ENCODE results near the gene C1orf21.
A peak's percentile ranks its signal among the peaks of the same experiment; 100 is the strongest.

C1orf21 gene

DNA sequence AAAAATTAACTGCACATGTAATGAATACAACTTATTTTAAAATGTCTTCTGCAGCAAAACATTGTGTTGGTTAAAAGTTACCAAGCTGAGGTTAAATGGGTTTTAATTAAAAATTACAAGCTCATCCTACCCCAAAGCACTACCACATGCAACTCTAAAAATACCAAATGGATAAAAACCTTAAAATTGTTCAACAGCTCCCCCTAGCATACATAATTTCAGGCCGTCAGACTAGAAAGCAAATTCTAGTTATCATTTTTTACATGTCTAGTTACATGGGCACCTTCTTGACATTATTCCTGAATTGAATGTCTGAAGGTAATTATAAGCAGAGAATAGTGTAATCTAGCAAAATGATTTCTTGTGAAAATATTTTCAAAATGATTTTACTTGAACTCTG lies 176.5 kb downstream of the C1orf21 start:
- Histone ChIP-seq H3K4me3 (ENCODE audit: low read depth, low read length) (no peak overlapping the region), H3K23ac (ENCODE audit: low read length) (no peak overlapping the region), H3K4me1 (ENCODE audit: control insufficient read depth in 1 of 2, insufficient read depth in 2 of 2, low read length in 2 of 2) (peaks cover 15 to 19% of the 10 kb centered on the region in 2 experiments), H2AFZ (ENCODE audit: insufficient read depth, low read length, poor library complexity) (no peak overlapping the region), H3K9me3 (ENCODE audit: insufficient read depth, low read depth, low read length) (no peaks in the 10 kb centered on the region), H3K79me2 (ENCODE audit: control insufficient read depth, insufficient read depth, low read length, poor library complexity) (peaks cover 5% of the 10 kb centered on the region), H2BK12ac (ENCODE audit: low read length) (no peak overlapping the region), H4K91ac (ENCODE audit: low read depth, low read length) (no peak overlapping the region), H3K27me3 (ENCODE audit: insufficient read depth, low read length) (no peaks in the 10 kb centered on the region), H4K8ac (ENCODE audit: low read depth, low read length) (no peak overlapping the region), H3K79me1 (ENCODE audit: low read length) (no peaks in the 10 kb centered on the region), H3K4ac (ENCODE audit: low read depth, low read length) (no peak overlapping the region), H3K27ac (ENCODE audit: low read depth, low read length) (no peak overlapping the region), H3K18ac (ENCODE audit: low read length) (no peak overlapping the region), H3K9ac (ENCODE audit: low read length) (no peak overlapping the region), H3K36me3 (ENCODE audit: control insufficient read depth in 1 of 2, insufficient read depth in 2 of 2, low read length in 2 of 2) (no peaks in the 10 kb centered on the region), H3K4me2 (ENCODE audit: low read length) (no peak overlapping the region), H4K12ac (ENCODE audit: low read depth, low read length) (no peak overlapping the region), H2BK120ac (ENCODE audit: insufficient read depth, low read length, poor library complexity) (no peak overlapping the region), H3K14ac (ENCODE audit: low read length) (no peak overlapping the region), H2AK5ac (ENCODE audit: low read length) (no peak overlapping the region), H2BK5ac (ENCODE audit: low read depth, low read length, poor library complexity) (no peak overlapping the region)
- WGBS (ENCODE audit: extremely low coverage, insufficient coverage, insufficient read length): no CpG with 5 or more reads among the region's 1 CpG
- DNase-seq: peak in 1 of 2 donors; percentile 55

DNA sequence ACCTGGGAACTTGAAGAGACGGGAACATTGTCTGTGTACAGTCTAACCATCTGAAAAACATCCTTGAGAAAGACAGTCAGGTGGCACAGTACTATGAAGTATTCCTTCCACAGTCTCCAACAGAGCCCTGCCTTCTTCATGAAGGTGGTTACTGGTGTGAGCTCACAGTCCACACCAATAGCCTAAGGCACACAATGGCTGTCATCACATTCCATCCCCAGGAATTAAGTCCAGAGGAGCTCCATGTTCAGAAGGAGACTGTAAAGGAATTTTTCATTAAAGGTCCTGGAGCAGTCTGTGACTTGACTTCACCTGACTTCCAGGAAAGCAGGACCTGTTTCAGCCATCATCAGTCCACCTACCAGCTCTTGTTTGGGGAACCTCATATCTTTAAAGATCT lies 180.2 kb downstream of the C1orf21 start:
- no peak overlapping the region for H2BK120ac ChIP-seq (ENCODE audit: insufficient read depth, low read length, poor library complexity)
- H3K23ac ChIP-seq (ENCODE audit: low read length): no peak overlapping the region

DNA sequence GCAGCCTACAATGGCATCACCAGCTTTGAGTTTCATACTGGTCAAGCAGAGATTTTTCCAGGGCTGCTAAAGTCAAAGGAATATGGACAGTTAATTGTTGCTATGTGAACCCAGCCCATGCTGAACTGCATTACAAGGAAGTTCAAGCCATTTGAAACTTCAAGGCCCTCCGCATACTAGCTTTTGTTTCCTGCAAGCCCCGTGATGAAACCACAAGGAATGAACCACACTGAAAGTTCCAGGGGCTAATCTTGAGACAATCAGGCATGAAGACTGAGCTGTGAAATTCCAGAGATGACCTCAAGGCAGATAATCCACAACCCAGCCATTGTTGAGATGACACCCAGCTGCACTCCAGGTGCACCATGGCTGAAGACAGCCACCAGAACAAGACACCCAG lies 180.8 kb downstream of the C1orf21 start:
- Histone ChIP-seq H2BK120ac (ENCODE audit: insufficient read depth, low read length, poor library complexity) (no peak overlapping the region), H3K79me2 (ENCODE audit: control insufficient read depth, insufficient read depth, low read length, poor library complexity) (peaks cover 5% of the 10 kb centered on the region), H3K4me2 (ENCODE audit: low read length) (peak overlapping the region; percentile 27), H2BK5ac (ENCODE audit: low read depth, low read length, poor library complexity) (no peak overlapping the region), H2AK5ac (ENCODE audit: low read length) (no peak overlapping the region), H2BK12ac (ENCODE audit: low read length) (no peak overlapping the region), H3K36me3 (ENCODE audit: control insufficient read depth in 1 of 2, insufficient read depth in 2 of 2, low read length in 2 of 2) (no peaks in the 10 kb centered on the region), H3K27me3 (ENCODE audit: insufficient read depth, low read length) (no peaks in the 10 kb centered on the region), H3K14ac (ENCODE audit: low read length) (no peak overlapping the region), H3K23ac (ENCODE audit: low read length) (no peak overlapping the region), H4K12ac (ENCODE audit: low read depth, low read length) (no peak overlapping the region), H2AFZ (ENCODE audit: insufficient read depth, low read length, poor library complexity) (no peak overlapping the region), H3K27ac (ENCODE audit: low read depth, low read length) (peak overlapping the region; percentile 55), H3K9ac (ENCODE audit: low read length) (no peak overlapping the region), H3K79me1 (ENCODE audit: low read length) (no peaks in the 10 kb centered on the region), H3K4me3 (ENCODE audit: low read depth, low read length) (no peak overlapping the region), H3K18ac (ENCODE audit: low read length) (no peak overlapping the region), H4K8ac (ENCODE audit: low read depth, low read length) (no peak overlapping the region), H3K4ac (ENCODE audit: low read depth, low read length) (no peak overlapping the region), H4K91ac (ENCODE audit: low read depth, low read length) (no peak overlapping the region), H3K4me1 (ENCODE audit: control insufficient read depth in 1 of 2, insufficient read depth in 2 of 2, low read length in 2 of 2) (peaks cover 15 to 19% of the 10 kb centered on the region in 2 experiments), H3K9me3 (ENCODE audit: insufficient read depth, low read depth, low read length) (no peaks in the 10 kb centered on the region)
- DNase-seq: peak; percentile 92 to 98
- WGBS (ENCODE audit: extremely low coverage, insufficient coverage, insufficient read length): no CpG with 5 or more reads among the region's 2 CpGs

More for the DNA sequence above, 180.2 kb downstream of the C1orf21 start:
- Histone ChIP-seq H2AFZ (ENCODE audit: insufficient read depth, low read length, poor library complexity) (no peak overlapping the region), H2AK5ac (ENCODE audit: low read length) (no peak overlapping the region), H4K12ac (ENCODE audit: low read depth, low read length) (no peak overlapping the region), H3K27me3 (ENCODE audit: insufficient read depth, low read length) (no peaks in the 10 kb centered on the region), H3K27ac (ENCODE audit: low read depth, low read length) (peak overlapping the region; percentile 55), H2BK5ac (ENCODE audit: low read depth, low read length, poor library complexity) (peak overlapping the region; percentile 2), H3K14ac (ENCODE audit: low read length) (no peak overlapping the region), H3K4me3 (ENCODE audit: low read depth, low read length) (no peak overlapping the region), H3K4me1 (ENCODE audit: control insufficient read depth in 1 of 2, insufficient read depth in 2 of 2, low read length in 2 of 2) (peaks cover 15 to 19% of the 10 kb centered on the region in 2 experiments), H3K9ac (ENCODE audit: low read length) (no peak overlapping the region), H3K4me2 (ENCODE audit: low read length) (no peak overlapping the region), H3K79me1 (ENCODE audit: low read length) (no peaks in the 10 kb centered on the region), H3K9me3 (ENCODE audit: insufficient read depth, low read depth, low read length) (no peaks in the 10 kb centered on the region), H4K91ac (ENCODE audit: low read depth, low read length) (no peak overlapping the region), H3K4ac (ENCODE audit: low read depth, low read length) (no peak overlapping the region), H3K18ac (ENCODE audit: low read length) (no peak overlapping the region), H4K8ac (ENCODE audit: low read depth, low read length) (no peak overlapping the region), H3K36me3 (ENCODE audit: control insufficient read depth in 1 of 2, insufficient read depth in 2 of 2, low read length in 2 of 2) (no peaks in the 10 kb centered on the region), H2BK12ac (ENCODE audit: low read length) (no peak overlapping the region), H3K79me2 (ENCODE audit: control insufficient read depth, insufficient read depth, low read length, poor library complexity) (peaks cover 5% of the 10 kb centered on the region)
- DNase-seq: peak; percentile 93 to 95
- WGBS (ENCODE audit: extremely low coverage, insufficient coverage, insufficient read length): no CpG with 5 or more reads among the region's 1 CpG

GRCh38 chr1:184568148-184568547 lies 181.3 kb downstream of the C1orf21 start:
- no peak overlapping the region for H3K14ac ChIP-seq (ENCODE audit: low read length)
- H2AFZ ChIP-seq (ENCODE audit: insufficient read depth, low read length, poor library complexity): no peak overlapping the region
- peaks cover 15 to 19% of the 10 kb centered on the region in 2 experiments for H3K4me1 ChIP-seq (ENCODE audit: control insufficient read depth in 1 of 2, insufficient read depth in 2 of 2, low read length in 2 of 2)
- no peak overlapping the region for H4K12ac ChIP-seq (ENCODE audit: low read depth, low read length)
- no peaks in the 10 kb centered on the region for H3K79me1 ChIP-seq (ENCODE audit: low read length)
- no peak overlapping the region for H2BK120ac ChIP-seq (ENCODE audit: insufficient read depth, low read length, poor library complexity)
- H3K4ac ChIP-seq (ENCODE audit: low read depth, low read length): no peak overlapping the region
- H3K18ac ChIP-seq (ENCODE audit: low read length): no peak overlapping the region
- H2BK5ac ChIP-seq (ENCODE audit: low read depth, low read length, poor library complexity): no peak overlapping the region
- H3K36me3 ChIP-seq (ENCODE audit: control insufficient read depth in 1 of 2, insufficient read depth in 2 of 2, low read length in 2 of 2): no peaks in the 10 kb centered on the region
- H2AK5ac ChIP-seq (ENCODE audit: low read length): no peak overlapping the region
- DNase-seq: peak in 1 of 2 donors; percentile 18
- H3K79me2 ChIP-seq (ENCODE audit: control insufficient read depth, insufficient read depth, low read length, poor library complexity): peaks cover 5% of the 10 kb centered on the region
- peak overlapping the region; percentile 10 for H3K27ac ChIP-seq (ENCODE audit: low read depth, low read length)
- H3K4me2 ChIP-seq (ENCODE audit: low read length): no peak overlapping the region
- H2BK12ac ChIP-seq (ENCODE audit: low read length): no peak overlapping the region
- no peak overlapping the region for H3K4me3 ChIP-seq (ENCODE audit: low read depth, low read length)
- H3K23ac ChIP-seq (ENCODE audit: low read length): no peak overlapping the region
- no peak overlapping the region for H3K9ac ChIP-seq (ENCODE audit: low read length)
- H4K8ac ChIP-seq (ENCODE audit: low read depth, low read length): no peak overlapping the region
- WGBS (ENCODE audit: extremely low coverage, insufficient coverage, insufficient read length): no CpG with 5 or more reads among the region's 2 CpGs
- no peak overlapping the region for H4K91ac ChIP-seq (ENCODE audit: low read depth, low read length)
- no peaks in the 10 kb centered on the region for H3K27me3 ChIP-seq (ENCODE audit: insufficient read depth, low read length)
- no peaks in the 10 kb centered on the region for H3K9me3 ChIP-seq (ENCODE audit: insufficient read depth, low read depth, low read length)

Measured in trophoblast cell (in vitro differentiated cells and primary cell).